ENCODE measurements around the gene IQCC. TPM values are rescaled to one million over a fixed set of nuclear protein-coding genes. Genes with fewer than 3 reads are reported as not detected.

Gene IQCC
- total and polyA plus RNA-seq, 7 donors: 0.60 to 3.9 (median 1.8) TPM

DNA sequence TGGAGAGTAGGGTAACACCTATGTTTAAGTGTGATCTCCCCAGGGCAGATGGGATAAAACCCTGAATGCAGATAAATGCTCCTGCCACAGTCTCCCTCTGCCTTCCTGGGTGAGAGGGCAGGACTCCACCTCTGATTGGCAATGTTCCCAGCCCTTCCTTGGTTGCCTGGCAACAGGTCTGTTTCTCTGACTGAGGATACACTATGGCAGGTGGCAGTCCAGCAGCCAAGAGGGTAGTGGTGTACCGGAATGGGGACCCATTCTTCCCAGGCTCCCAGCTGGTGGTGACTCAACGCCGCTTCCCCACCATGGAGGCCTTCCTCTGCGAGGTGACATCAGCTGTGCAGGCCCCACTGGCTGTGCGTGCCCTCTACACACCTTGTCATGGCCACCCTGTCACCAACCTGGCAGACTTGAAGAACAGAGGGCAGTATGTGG lies 3.4 kb downstream of the IQCC start, which contains the start of gene DCDC2B:
DCDC2B (plus strand) TSS at position 199 of the 438 bp plus-strand sequence; CDS start at position 204, 5 bp downstream.
- intact Hi-C loops (cut with DNase I): loop anchor here (5.0 kb wide), 1 partner anchor 183 kb away; the partner anchor contains the start of gene BSDC1
- TF ChIP-seq POLR2A (IDR thresholded peaks at IDR 0.05) (no peak), CTCF (IDR thresholded peaks at IDR 0.05) (no peak), EP300 (IDR thresholded peaks at IDR 0.05) (no peak), POLR2AphosphoS5 (IDR thresholded peaks at IDR 0.05) (no peak)
- H3K36me3 ChIP-seq: peaks cover 0 to 2% (median 0%) of the 10 kb centered on the region in 4 donors
- H3K27ac ChIP-seq: no peak within 1 kb of the TSS
- peaks cover 0 to 23% (median 17%) of the 10 kb centered on the region in 4 donors for H3K4me1 ChIP-seq
- H3K9me3 ChIP-seq: no peaks in the 10 kb centered on the region
- H3K27me3 ChIP-seq: no peaks in the 10 kb centered on the region
- no peak for DNase-seq
- 21 to 70% methylated on average over 5 of the region's 5 CpGs for WGBS, 2 donors
- H3K4me3 ChIP-seq: no peak within 1 kb of the TSS

GRCh38 chr1:32215629-32216480 lies 10.4 kb downstream of the IQCC start:
- TF ChIP-seq POLR2A (IDR thresholded peaks at IDR 0.05) (no peak), CTCF (IDR thresholded peaks at IDR 0.05) (peak; percentile 17 to 58 (median 49))
- H3K4me3 ChIP-seq: no peak overlapping the region
- H3K36me3 ChIP-seq: peaks cover 0 to 56% (median 14%) of the 10 kb centered on the region in 4 donors
- intact Hi-C loops (cut with DNase I): loop anchor here (5.0 kb wide), 1 partner anchor 196 kb away; no protein-coding TSS in a partner anchor
- 18 to 62% methylated on average over 10 of the region's 10 CpGs for WGBS, 2 donors
- H3K4me1 ChIP-seq: peaks cover 0 to 8% (median 3%) of the 10 kb centered on the region in 4 donors
- H3K27ac ChIP-seq: peak overlapping the region in 1 of 4 donors; percentile 34
- DNase-seq: no peak
- H3K27me3 ChIP-seq: no peaks in the 10 kb centered on the region
- H3K9me3 ChIP-seq: no peaks in the 10 kb centered on the region

DNA sequence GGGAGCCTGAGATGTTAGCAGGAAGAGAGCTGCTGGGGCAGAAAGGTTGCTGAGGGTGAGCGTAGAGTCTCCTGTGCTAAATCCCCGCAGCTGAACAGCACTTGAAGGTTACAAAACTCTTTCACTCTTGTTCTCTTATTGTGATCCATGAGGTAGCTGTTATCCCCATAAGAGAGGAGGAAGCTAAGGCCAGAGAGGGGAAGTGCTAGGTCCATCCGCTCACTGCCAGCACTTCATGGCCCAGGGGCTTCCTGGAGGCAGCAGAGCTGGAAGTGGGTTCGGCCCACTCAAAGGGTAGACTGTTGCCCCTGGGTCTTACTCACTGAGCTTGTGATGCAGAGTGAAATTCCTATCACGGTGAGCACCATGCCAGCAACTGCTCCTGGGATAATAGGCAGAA lies 11.1 kb downstream of the IQCC start:
- H3K9me3 ChIP-seq: no peaks in the 10 kb centered on the region
- no peak for TF ChIP-seq EP300 (IDR thresholded peaks at IDR 0.05)
- no peak for TF ChIP-seq POLR2A (IDR thresholded peaks at IDR 0.05)
- TF ChIP-seq CTCF (IDR thresholded peaks at IDR 0.05): no peak
- no peak for TF ChIP-seq POLR2AphosphoS5 (IDR thresholded peaks at IDR 0.05)
- H3K36me3 ChIP-seq: peaks cover 0 to 56% (median 14%) of the 10 kb centered on the region in 4 donors
- DNase-seq: no peak
- peaks cover 0 to 16% (median 10%) of the 10 kb centered on the region in 4 donors for H3K4me1 ChIP-seq
- no peak overlapping the region for H3K4me3 ChIP-seq
- H3K27ac ChIP-seq: no peak overlapping the region
- 80 to 83% methylated on average over 5 of the region's 5 CpGs for WGBS, 2 donors
- intact Hi-C loops (cut with DNase I): loop anchor here (5.0 kb wide), 1 partner anchor 196 kb away; no protein-coding TSS in a partner anchor
- H3K27me3 ChIP-seq: no peaks in the 10 kb centered on the region

GRCh38 chr1:32219022-32219421 lies 13.6 kb downstream of the IQCC start:
- intact Hi-C loops (cut with DNase I): loop anchor here (5.0 kb wide), 1 partner anchor 193 kb away; no protein-coding TSS in a partner anchor
- no peak for DNase-seq
- Histone ChIP-seq H3K36me3 (peaks cover 0 to 56% (median 14%) of the 10 kb centered on the region in 4 donors), H3K4me1 (peaks cover 0 to 28% (median 23%) of the 10 kb centered on the region in 4 donors), H3K9me3 (no peaks in the 10 kb centered on the region), H3K27ac (no peak overlapping the region), H3K4me3 (no peak overlapping the region), H3K27me3 (no peaks in the 10 kb centered on the region)
- TF ChIP-seq POLR2AphosphoS5 (IDR thresholded peaks at IDR 0.05): no peak
- 91 to 92% methylated on average over 7 of the region's 7 CpGs for WGBS, 2 donors
